Activated CD8-positive, alpha-beta T cell treated with anti-CD3 and anti-CD28 coated beads for 36 hours (primary cell): ENCODE results near the gene SLC1A6. TPM values are rescaled to one million over a fixed set of nuclear protein-coding genes. Genes with fewer than 3 reads are reported as not detected.

Experiments
- ATAC-seq: fragments of 200-7000 bp; cut with Tn5 transposase; one replicate; pipeline ENCODE4 v1.10.0; 2021; ENCODE audit warnings: mild to moderate bottlenecking, moderate library complexity
- CTCF ChIA-PET: fragments of 350-600 bp; sonication (Branson Sonifier 250); formaldehyde crosslinking; loops from one replicate; lab custom pipeline; 2021; ENCODE audit warnings: antibody characterized with exemption; lab: Charles Lee
- POLR2A ChIA-PET: fragments of 350-600 bp; sonication (Branson Sonifier 250); formaldehyde crosslinking; loops from one replicate; lab custom pipeline; 2021; ENCODE audit warnings: antibody characterized with exemption; lab: Charles Lee
- DNase-seq: peaks from one replicate; pipeline ENCODE4 v3.0.0-alpha.2; 2020
- H3K27ac Mint-ChIP-seq: one replicate; pipeline ENCODE4 v1.8.0; 2021; ENCODE audit warnings: mild to moderate bottlenecking, mixed read lengths
- H3K27me3 Mint-ChIP-seq: one replicate; pipeline ENCODE4 v1.8.0; 2021; ENCODE audit warnings: mixed read lengths
- H3K36me3 Mint-ChIP-seq: one replicate; pipeline ENCODE4 v1.8.0; 2021; ENCODE audit warnings: low read depth, mixed read lengths
- H3K4me1 Mint-ChIP-seq: one replicate; pipeline ENCODE4 v1.8.0; 2021; ENCODE audit warnings: low read depth, mixed read lengths
- H3K4me3 Mint-ChIP-seq: one replicate; pipeline ENCODE4 v1.8.0; 2021; ENCODE audit warnings: mild to moderate bottlenecking, moderate library complexity, mixed read lengths
- H3K9me3 Mint-ChIP-seq: one replicate; pipeline ENCODE4 v1.8.0; 2021; ENCODE audit warnings: mixed read lengths
- intact Hi-C: fragments of 100-400 bp; cut with micrococcal nuclease; formaldehyde crosslinking; loops from one replicate; pipeline ENCODE4 v1.10.0; 2022
- total RNA-seq, 2 experiments: library from RNA; stranded (reverse); gene quantifications; one replicate each; pipeline ENCODE4 v1.2.3, GENCODE V29; 2021
- TF ChIP-seq, protein P1 (sequence below): fragments of 200-600 bp; IDR thresholded peaks from one replicate; pipeline ENCODE4 v1.8.0; 2022; ENCODE audit warnings: antibody characterized with exemption, mild to moderate bottlenecking

The SLC1A6 gene
- total RNA-seq, 2 experiments from 2014 or later, result not detected

DNA sequence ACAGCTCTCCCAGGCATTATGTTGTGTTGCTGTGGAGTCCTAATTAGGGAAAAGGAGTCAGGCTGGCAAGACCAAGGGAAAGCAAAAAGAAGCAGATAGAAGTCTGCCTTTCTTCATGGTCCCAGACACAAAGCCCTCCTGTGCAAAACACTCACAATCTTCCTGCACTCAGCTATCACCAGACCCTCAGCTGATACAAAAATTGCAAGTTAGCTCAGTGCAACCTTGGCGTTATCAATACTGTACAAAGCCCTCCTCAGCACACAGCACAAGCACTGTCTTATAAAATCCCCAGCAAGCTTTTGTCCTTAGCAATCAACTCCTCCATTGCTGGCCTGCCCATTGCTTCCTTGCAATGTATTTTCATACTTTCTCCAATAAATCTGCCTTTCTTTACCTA, 35.2 kb downstream of the SLC1A6 start:
- intact Hi-C loops, result no loop called here
- Mint-ChIP-seq H3K4me1 (peaks cover 6% of the 10 kb centered on the region), H3K36me3 (no peaks in the 10 kb centered on the region), H3K27ac (no peak overlapping the region), H3K27me3 (no peaks in the 10 kb centered on the region), H3K9me3 (no peaks in the 10 kb centered on the region), H3K4me3 (no peak overlapping the region)
- POLR2A ChIA-PET, result no interaction called here
- ATAC-seq (no peak), DNase-seq (no peak)
- CTCF ChIA-PET, result interaction anchor here (1.1 kb wide), 1 partner anchor 53 kb away, joined by 3 read pairs; no protein-coding TSS in a partner anchor
- TF ChIP-seq, protein P1, sequence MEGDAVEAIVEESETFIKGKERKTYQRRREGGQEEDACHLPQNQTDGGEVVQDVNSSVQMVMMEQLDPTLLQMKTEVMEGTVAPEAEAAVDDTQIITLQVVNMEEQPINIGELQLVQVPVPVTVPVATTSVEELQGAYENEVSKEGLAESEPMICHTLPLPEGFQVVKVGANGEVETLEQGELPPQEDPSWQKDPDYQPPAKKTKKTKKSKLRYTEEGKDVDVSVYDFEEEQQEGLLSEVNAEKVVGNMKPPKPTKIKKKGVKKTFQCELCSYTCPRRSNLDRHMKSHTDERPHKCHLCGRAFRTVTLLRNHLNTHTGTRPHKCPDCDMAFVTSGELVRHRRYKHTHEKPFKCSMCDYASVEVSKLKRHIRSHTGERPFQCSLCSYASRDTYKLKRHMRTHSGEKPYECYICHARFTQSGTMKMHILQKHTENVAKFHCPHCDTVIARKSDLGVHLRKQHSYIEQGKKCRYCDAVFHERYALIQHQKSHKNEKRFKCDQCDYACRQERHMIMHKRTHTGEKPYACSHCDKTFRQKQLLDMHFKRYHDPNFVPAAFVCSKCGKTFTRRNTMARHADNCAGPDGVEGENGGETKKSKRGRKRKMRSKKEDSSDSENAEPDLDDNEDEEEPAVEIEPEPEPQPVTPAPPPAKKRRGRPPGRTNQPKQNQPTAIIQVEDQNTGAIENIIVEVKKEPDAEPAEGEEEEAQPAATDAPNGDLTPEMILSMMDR, result no peak

DNA sequence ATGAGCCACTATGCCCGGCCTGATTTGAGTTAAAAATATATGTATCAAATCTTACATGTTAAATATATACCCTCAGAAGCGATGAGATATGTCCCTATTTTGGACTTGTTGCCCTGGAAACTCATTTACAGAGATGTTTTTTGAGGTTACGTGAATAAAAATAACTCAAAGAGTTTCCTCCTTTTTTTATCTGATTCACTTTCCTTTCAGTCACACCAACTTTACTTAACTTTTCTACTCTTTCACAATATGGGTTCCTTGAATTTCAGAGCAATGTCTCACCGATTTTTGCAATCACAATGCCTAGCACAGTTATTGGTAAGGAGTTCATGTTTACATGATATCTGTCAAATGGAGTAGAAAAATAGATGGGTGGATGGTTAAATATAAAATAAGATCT, 36.1 kb downstream of the SLC1A6 start:
- Mint-ChIP-seq H3K4me3 (no peak overlapping the region), H3K27me3 (no peaks in the 10 kb centered on the region), H3K27ac (no peak overlapping the region), H3K9me3 (no peaks in the 10 kb centered on the region), H3K4me1 (peaks cover 6% of the 10 kb centered on the region), H3K36me3 (no peaks in the 10 kb centered on the region)
- TF ChIP-seq, protein P1, result no peak
- CTCF ChIA-PET, result interaction anchor here (1.1 kb wide), 1 partner anchor 52 kb away, joined by 3 read pairs; no protein-coding TSS in a partner anchor
- POLR2A ChIA-PET, result no interaction called here
- ATAC-seq (no peak), DNase-seq (no peak)
- intact Hi-C loops, result no loop called here

- ATAC-seq (no peak), DNase-seq (no peak)
- Mint-ChIP-seq H3K27ac (no peak within 1 kb of the TSS), H3K36me3 (no peaks in the 10 kb centered on the region), H3K27me3 (no peaks in the 10 kb centered on the region), H3K9me3 (no peaks in the 10 kb centered on the region), H3K4me3 (no peak within 1 kb of the TSS), H3K4me1 (peaks cover 6% of the 10 kb centered on the region)
- intact Hi-C loops, result no loop called here
- POLR2A ChIA-PET, result no interaction called here
- TF ChIP-seq, protein P1, result no peak
- CTCF ChIA-PET, result no interaction called here
Observed at GRCh38 chr19:14941189-14941588, 38.5 kb downstream of the SLC1A6 start, which contains the start of gene OR7C2. Gene OR7C2, plus strand, starts transcription at chr19:14941489. Its CDS starts 0 bp downstream, at chr19:14941489.

GRCh38 chr19:14940266-14940665, 39.4 kb downstream of the SLC1A6 start:
- DNase-seq, result no peak
- H3K27me3 Mint-ChIP-seq, result peaks cover 2% of the 10 kb centered on the region
- POLR2A ChIA-PET, result no interaction called here
- no peaks in the 10 kb centered on the region for H3K36me3 Mint-ChIP-seq
- TF ChIP-seq, protein P1, result no peak
- H3K9me3 Mint-ChIP-seq, result no peaks in the 10 kb centered on the region
- no peak for ATAC-seq
- intact Hi-C loops, result no loop called here
- CTCF ChIA-PET, result no interaction called here
- H3K4me3 Mint-ChIP-seq, result no peak overlapping the region
- peaks cover 6% of the 10 kb centered on the region for H3K4me1 Mint-ChIP-seq
- H3K27ac Mint-ChIP-seq, result no peak overlapping the region

GRCh38 chr19:14933506-14933905, 46.2 kb downstream of the SLC1A6 start:
- Mint-ChIP-seq H3K36me3 (no peaks in the 10 kb centered on the region), H3K4me3 (no peak overlapping the region), H3K9me3 (peaks cover 1% of the 10 kb centered on the region), H3K27me3 (peaks cover 14% of the 10 kb centered on the region), H3K4me1 (no peaks in the 10 kb centered on the region), H3K27ac (no peak overlapping the region)
- ChIA-PET CTCF (no interaction called here), POLR2A (no interaction called here)
- DNase-seq (no peak), ATAC-seq (no peak)
- intact Hi-C loops, result no loop called here
- TF ChIP-seq, protein P1, result no peak
